Hippocampal formation (tissue), 2 donors: ENCODE data around the gene SNX17.
"Not testable (repeated sequence)": the region's sequence is repeated elsewhere in the genome, so short reads cannot be mapped to it uniquely, and the experiment has no call there.

ENCODE experiments used
- DNase-seq, 2 donors: peaks; one replicate each; lab custom pipeline; 2025; lab: John Stamatoyannopoulos, UW

The SNX17 gene

DNA sequence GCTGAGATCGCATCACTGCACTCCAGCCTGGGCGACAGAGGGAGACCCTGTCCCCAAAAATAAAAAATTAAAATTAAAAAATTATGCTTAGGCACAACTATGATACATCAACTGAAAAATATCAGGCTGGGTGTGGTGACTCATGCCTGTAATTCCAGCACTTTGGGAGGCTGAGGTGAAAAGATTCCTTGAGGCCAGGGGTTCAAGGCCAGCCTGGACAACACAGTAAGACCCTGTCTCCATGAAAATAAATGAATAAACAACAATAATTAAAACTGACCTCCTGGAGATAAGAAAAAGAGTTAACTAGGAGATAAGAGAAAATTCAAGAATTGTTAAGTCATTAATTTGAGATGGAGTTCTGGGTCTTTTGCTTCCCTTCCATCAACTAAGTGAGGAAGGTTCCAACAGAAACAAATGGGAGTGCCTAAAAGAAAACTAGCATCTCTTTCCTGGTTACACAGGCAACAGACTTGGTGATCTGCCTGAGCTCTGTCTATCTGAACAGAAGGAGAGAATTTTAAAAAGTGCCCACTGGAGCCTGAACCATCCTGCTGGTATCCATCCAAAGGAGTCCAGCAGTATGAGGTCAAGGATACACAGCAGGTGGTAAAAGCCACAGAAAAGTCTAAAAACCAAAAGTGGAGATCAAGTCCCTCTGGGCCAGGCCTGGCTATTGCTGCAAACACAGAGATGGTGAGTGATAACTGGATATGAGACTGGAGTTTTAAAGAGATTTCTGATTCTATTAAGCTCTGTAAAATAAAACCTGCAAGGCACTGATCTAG lies 30.1 kb downstream of the SNX17 start:
- no peak for DNase-seq

DNA sequence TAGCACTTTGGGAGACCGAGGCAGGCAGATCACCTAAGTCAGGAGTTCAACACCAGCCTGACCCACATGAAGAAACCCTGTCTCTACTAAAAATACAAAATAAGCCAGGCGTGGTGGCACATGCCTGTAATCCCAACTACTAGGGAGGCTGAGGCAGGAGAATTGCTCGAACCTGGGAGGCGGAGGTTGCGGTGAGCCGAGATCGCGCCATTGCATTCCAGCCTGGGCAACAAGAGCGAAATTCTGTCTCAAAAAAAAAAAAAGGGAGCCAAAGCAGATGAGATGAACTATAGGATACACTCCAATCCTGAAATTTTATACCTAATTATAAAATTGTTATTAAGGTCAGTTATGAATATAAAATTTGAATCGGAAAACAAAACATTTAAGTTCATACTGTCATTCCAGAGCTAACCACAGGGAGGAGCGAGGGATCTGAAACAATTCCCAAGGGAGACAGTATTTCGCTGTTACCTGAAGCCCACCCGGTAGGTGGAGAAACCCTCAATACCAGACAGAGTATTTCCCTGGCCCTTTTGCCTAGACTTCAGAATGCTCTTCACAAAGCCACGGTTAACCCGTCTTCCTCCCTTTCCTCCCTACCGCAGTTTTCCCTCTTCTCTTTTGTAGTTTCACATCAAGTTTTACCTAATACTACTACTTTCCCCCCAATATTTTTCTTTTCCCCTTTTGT lies 37.5 kb downstream of the SNX17 start:
- DNase-seq: peak in 1 of 2 donors; percentile 31

DNA sequence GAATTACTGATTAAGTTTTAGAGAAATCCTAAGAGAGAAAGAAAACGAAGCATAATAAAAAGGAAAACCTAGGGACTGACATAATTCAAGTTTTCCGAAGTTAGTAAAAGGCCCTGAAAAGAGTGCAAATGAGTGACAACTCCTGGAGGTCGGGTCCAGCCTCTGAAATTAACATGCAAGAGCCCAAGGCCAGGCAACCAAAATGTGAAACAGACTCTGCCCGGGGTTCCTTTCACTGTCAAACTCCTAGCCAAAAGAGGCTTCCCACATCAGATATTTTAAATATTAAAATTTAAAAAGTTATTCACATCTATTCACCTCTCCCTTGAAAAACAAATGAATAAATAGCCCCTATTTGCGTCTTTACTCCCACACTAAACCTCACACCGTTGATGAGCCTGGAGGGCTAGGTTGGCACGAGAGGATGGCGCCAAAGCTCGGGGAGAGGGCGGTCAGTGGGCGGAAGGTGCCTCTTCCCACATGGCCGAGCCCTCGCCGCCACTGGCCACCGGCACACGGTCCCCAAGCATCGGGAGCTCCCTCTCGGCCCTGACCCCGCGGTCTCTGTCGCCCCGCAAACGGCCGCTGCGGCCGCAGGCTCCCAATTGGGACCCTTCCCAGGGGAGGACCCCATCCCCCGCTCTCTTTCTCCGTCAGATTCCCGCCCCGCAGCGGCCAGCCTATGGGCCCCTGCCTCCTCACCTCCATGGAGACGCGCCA lies 38.3 kb downstream of the SNX17 start:
- no peak for DNase-seq

DNA sequence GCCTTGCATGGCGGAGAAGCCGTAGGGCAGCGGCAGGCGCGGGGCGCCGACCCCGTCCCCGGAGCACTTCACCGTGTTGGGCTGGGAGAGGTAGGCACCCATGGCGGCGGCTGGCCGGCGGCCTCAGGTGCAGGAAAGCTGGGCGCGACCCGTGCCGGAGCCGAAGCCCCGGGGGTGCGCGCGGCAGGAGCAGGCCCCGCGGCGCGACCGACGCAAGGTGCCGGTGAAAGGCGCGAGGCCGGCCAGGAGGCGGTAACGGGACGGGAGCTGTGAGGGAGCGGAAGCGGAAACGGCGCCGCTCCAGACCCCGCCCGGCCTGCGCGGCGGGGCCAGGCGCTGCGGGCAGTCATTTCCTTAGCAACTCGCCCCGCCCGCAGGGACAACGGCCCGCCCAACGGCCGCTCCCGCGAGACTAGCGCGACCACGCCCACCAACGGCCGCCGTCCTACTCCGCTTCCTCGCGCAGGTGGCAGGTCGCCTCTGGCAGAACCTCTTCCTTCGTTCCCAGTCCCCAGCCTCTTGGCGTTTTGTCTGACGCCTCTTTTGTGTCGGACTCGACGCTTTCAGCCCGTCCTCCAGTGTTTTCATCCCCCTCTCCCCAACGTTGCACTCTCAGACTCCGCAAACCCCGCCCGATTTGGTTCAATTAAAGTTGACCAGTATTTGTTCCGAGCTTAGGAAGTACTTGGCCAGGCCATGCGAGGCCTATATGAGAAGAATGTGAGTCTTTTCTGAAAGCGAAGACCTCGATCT lies 39.1 kb downstream of the SNX17 start, which contains the start of gene PPM1G:
Gene PPM1G, minus strand, starts transcription at position 271 of the 753 bp plus-strand sequence. Its CDS starts 169 bp downstream, at position 102.
- DNase-seq: peak; percentile 92 to 93

DNA sequence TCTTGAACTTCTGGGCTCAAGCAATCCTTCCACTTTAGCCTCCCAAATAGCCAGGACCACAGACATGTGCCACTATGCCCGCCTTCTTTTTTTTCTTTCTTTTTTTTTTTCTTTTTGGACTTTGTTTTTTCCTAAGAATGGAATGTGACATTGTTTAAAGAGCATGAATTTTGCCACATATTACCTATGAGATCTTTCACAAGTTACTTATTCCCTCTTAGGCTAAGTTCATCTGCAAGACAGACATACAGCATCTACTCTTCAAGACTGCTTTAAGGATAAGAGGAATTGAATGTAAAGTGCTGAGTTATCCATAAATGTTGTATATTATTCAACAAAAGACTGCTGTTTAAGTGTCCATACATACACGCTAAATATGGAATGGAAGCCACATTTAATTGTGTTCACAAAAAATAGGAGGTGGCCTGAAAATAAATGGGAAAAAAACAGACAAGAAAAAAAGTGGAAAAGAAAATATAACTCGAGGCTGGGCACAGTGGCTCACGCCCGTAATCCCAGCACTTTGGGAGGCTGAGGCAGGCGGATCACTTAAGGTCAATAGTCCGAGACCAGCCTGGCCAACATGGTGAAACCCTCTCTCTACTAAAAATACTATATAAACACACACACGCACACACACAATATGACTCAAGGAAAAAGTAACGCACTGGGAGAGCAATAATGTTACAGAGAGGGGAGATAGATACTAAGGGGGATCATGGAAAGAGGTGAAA lies 42.2 kb downstream of the SNX17 start:
- DNase-seq: no peak

DNA sequence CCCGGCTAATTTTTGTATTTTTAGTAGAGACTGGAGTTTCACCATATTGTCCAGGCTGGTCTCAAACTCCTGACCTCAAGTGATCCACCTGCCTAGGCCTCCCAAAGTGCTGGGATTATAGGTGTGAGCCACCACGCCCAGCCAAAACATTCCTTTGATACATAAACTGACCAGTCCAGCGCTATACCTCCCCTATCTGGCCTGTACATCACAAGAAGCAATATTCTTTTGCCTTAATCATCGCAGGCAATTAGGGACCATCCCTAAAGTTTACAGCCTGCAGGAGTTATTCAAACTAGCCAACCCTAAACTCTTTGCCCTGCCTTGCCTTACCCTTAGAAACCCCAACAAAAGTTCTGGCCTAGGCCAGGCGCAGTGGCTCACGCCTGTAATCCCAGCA lies 45.7 kb downstream of the SNX17 start:
- DNase-seq: no peak

DNA sequence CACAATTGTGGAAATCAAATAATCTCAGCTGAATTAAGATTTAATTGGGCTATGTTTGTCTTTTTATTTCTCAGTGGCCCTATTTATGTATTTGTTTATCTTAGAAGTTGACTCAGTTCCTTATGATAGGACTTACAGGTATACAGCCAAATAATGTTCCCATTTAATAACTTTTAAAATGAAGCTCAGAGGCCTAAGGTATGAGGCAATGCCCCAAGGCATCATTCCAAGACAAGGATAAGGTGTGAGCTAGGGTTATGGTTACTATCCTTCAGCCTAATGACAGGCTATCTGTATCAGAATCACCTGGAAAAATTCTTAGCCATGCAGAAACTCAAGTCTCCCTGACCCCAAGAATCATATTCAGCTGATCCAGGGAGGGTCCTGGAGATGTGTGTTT lies 50.6 kb downstream of the SNX17 start:
- no peak for DNase-seq

DNA sequence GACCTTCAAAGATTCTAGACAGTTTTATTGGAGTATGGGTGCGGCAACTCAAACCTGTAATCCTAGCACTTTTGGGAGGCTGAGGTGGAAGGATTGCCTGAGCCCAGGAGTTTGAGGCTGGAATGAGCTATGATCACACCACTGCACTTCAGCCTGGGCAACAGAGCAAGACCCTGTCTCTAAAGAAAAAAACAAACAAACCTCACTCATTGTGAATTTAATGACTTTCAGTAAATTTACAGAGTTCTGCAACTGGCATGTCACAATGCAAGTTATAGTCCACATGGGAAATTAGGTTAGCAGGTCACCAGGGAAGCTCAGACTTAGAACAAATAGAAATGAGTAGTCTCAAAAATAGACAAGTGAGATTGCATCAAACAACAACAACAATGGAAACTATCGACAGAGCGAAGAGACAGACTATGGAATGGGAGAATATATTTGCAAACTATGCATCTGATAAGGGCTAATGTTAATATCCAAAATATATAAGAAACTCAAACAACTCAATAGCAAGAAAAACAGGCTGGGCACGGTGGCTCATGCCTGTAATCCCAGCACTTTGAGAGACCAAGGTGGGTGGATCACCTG lies 51.3 kb downstream of the SNX17 start:
- DNase-seq: no peak

DNA sequence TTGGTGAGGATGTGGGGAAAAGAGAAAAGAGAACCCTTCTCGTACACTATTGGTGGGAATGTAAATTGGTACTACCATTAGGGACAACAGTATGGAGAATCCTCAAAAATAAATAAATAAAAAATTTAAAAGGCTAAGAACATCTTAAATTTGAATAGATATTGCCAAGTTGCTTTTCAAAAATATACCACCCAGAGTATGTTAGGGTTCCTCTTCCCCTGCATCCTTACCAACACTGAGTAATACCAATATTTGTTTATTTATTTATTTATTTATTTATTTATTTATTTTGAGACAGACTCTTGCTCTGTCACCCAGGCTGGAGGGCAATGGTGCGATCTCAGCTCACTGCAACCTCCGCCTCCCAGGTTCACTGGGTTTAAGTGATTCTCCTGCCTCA lies 52.5 kb downstream of the SNX17 start:
- DNase-seq: no peak

DNA sequence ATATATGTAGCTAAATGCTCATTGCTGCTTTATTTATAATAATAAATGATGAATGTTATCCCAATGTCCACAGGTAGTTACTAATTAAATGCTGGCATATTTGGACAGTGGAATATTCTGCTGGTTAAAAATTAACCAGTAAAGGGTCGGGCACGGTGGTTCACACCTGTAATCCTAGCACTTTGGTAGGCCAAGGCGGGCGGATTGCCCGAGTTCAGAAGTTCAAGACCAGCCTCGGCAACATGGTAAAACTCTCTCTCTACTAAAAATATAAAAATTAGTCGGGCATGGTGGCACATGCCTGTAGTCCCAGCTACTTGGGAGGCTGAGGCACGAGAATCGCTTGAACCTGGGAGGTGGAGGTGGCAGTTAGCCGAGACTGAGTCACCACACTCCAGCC lies 54.6 kb downstream of the SNX17 start:
- DNase-seq: not testable (repeated sequence)
